Panc1 (cell line): Measurements from ENCODE around the gene C2CD2L.

ENCODE experiments used
- POLR2AphosphoS5 ChIP-seq: IDR thresholded peaks from 2 replicates; pipeline ENCODE4 v1.6.1; 2012; ENCODE audit warnings: mild to moderate bottlenecking, low read depth, low read length, moderate library complexity
- TF ChIP-seq, protein P1 (sequence below): fragments of 450-650 bp; IDR thresholded peaks from 2 replicates; pipeline ENCODE4 v1.5.1; 2017; ENCODE audit warnings: mild to moderate bottlenecking

DNA sequence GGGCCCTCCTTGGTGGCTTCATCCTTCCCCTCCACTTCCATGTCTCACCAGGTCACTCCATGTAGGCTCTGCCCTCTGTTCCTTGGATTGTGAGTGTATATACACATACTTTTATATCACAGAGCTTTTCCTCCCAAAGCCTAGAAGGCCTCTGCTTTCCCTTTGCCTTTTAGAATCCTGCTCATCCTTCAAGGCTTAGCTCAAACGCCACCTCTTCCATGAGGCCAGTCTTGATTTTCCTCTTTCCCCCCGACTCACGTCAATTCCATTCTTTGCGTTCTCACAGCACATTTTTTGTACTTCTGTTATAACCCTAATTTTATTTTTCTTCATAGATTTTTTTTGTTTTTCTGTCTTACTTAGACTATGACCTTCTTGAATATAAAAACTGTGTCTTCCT is 45.5 kb downstream of the C2CD2L start:
- TF ChIP-seq, protein P1, sequence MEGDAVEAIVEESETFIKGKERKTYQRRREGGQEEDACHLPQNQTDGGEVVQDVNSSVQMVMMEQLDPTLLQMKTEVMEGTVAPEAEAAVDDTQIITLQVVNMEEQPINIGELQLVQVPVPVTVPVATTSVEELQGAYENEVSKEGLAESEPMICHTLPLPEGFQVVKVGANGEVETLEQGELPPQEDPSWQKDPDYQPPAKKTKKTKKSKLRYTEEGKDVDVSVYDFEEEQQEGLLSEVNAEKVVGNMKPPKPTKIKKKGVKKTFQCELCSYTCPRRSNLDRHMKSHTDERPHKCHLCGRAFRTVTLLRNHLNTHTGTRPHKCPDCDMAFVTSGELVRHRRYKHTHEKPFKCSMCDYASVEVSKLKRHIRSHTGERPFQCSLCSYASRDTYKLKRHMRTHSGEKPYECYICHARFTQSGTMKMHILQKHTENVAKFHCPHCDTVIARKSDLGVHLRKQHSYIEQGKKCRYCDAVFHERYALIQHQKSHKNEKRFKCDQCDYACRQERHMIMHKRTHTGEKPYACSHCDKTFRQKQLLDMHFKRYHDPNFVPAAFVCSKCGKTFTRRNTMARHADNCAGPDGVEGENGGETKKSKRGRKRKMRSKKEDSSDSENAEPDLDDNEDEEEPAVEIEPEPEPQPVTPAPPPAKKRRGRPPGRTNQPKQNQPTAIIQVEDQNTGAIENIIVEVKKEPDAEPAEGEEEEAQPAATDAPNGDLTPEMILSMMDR = no peak
- no peak for TF ChIP-seq POLR2AphosphoS5
